SH-SY5Y (cell line): Measurements from ENCODE around the gene RAB3D.

Experiments
- GATA2 ChIP-seq: IDR thresholded peaks from 2 replicates; pipeline ENCODE4 v1.6.1; 2011; ENCODE audit warnings: mild to moderate bottlenecking, low read depth, low read length
- GATA3 ChIP-seq: IDR thresholded peaks from 2 replicates; pipeline ENCODE4 v1.6.1; 2011; ENCODE audit warnings: low read depth, mild to moderate bottlenecking, low read length, moderate library complexity

DNA sequence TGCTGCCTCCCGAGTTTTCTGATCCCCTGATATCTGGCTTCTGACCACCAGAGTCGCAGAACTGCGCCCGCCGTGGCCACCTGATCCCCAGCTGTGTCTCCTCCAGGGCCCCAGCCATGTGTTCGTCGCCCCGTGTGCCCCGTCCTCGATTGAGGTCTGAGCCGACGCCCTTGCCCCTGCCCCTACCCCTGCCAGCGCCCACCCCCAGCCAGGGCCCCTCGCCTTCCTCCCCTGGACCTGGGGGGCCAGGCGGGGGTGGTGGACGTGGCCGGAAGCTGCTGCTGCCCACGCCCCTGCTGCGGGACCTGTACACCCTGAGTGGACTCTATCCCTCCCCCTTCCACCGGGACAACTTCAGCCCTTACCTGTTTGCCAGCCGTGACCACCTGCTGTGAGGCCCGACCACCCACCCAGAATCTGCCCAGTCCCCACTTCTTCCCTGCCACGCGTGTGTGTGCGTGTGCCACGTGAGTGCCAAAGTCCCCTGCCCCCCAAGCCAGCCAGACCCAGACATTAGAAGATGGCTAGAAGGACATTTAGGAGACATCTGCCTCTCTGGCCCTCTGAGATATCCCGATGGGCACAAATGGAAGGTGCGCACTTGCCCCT lies 24.9 kb upstream of the RAB3D start:
- no peak for TF ChIP-seq GATA3
- TF ChIP-seq GATA2 = no peak
